ENCODE data around the gene GREM1.

DNA sequence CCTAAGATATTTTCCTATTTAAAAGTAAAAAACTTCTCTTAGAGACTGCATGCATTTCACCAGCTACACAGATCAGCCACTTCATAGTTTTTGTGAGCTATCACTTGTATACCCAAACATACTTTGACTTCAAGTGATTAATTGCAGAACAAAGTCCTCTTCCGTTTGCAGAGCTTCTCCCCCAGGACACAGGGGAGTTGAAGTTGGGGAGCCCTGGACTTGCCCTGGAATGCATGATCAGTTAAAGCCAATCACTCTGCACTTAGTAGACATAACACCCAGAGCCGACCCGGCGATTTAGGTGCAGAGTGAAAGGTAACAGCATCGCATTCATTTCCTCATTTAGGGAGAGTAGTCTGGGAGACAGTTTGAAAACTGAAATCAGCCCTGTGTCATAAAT is 70.1 kb downstream of the GREM1 start:
- TF ChIP-seq, protein P1, sequence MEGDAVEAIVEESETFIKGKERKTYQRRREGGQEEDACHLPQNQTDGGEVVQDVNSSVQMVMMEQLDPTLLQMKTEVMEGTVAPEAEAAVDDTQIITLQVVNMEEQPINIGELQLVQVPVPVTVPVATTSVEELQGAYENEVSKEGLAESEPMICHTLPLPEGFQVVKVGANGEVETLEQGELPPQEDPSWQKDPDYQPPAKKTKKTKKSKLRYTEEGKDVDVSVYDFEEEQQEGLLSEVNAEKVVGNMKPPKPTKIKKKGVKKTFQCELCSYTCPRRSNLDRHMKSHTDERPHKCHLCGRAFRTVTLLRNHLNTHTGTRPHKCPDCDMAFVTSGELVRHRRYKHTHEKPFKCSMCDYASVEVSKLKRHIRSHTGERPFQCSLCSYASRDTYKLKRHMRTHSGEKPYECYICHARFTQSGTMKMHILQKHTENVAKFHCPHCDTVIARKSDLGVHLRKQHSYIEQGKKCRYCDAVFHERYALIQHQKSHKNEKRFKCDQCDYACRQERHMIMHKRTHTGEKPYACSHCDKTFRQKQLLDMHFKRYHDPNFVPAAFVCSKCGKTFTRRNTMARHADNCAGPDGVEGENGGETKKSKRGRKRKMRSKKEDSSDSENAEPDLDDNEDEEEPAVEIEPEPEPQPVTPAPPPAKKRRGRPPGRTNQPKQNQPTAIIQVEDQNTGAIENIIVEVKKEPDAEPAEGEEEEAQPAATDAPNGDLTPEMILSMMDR (IDR thresholded peaks at IDR 0.05 in 2 of 3, conservative IDR thresholded peaks at IDR 0.05 in 1 of 3; ENCODE audit: borderline replicate concordance in 1 of 3, insufficient read depth in 1 of 3, low read depth in 2 of 3, low read length in 2 of 3) = no peak
- TF ChIP-seq POLR2A (IDR thresholded peaks at IDR 0.05; ENCODE audit: borderline replicate concordance, extremely low read depth, insufficient read depth, insufficient read length) (no peak), POLR2AphosphoS5 (IDR thresholded peaks at IDR 0.05; ENCODE audit: low read depth, low read length) (no peak), EZH2 (IDR thresholded peaks at IDR 0.05) (no peak), RAD21 (IDR thresholded peaks at IDR 0.05; ENCODE audit: low read depth) (no peak), EZH2phosphoT487 (IDR thresholded peaks at IDR 0.05; ENCODE audit: borderline replicate concordance) (no peak)
- TF ChIP-seq, protein P2, sequence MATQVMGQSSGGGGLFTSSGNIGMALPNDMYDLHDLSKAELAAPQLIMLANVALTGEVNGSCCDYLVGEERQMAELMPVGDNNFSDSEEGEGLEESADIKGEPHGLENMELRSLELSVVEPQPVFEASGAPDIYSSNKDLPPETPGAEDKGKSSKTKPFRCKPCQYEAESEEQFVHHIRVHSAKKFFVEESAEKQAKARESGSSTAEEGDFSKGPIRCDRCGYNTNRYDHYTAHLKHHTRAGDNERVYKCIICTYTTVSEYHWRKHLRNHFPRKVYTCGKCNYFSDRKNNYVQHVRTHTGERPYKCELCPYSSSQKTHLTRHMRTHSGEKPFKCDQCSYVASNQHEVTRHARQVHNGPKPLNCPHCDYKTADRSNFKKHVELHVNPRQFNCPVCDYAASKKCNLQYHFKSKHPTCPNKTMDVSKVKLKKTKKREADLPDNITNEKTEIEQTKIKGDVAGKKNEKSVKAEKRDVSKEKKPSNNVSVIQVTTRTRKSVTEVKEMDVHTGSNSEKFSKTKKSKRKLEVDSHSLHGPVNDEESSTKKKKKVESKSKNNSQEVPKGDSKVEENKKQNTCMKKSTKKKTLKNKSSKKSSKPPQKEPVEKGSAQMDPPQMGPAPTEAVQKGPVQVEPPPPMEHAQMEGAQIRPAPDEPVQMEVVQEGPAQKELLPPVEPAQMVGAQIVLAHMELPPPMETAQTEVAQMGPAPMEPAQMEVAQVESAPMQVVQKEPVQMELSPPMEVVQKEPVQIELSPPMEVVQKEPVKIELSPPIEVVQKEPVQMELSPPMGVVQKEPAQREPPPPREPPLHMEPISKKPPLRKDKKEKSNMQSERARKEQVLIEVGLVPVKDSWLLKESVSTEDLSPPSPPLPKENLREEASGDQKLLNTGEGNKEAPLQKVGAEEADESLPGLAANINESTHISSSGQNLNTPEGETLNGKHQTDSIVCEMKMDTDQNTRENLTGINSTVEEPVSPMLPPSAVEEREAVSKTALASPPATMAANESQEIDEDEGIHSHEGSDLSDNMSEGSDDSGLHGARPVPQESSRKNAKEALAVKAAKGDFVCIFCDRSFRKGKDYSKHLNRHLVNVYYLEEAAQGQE (IDR thresholded peaks at IDR 0.05; ENCODE audit: low read depth) = no peak
- TF ChIP-seq, protein P3, sequence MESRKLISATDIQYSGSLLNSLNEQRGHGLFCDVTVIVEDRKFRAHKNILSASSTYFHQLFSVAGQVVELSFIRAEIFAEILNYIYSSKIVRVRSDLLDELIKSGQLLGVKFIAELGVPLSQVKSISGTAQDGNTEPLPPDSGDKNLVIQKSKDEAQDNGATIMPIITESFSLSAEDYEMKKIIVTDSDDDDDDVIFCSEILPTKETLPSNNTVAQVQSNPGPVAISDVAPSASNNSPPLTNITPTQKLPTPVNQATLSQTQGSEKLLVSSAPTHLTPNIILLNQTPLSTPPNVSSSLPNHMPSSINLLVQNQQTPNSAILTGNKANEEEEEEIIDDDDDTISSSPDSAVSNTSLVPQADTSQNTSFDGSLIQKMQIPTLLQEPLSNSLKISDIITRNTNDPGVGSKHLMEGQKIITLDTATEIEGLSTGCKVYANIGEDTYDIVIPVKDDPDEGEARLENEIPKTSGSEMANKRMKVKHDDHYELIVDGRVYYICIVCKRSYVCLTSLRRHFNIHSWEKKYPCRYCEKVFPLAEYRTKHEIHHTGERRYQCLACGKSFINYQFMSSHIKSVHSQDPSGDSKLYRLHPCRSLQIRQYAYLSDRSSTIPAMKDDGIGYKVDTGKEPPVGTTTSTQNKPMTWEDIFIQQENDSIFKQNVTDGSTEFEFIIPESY (IDR thresholded peaks at IDR 0.05; ENCODE audit: extremely low read depth, insufficient replicate concordance, low read length) = no peak

Data from HCT116 (cell line).